DND-41 (cell line): ENCODE measurements around the gene SDK2.

ENCODE experiments used
- CTCF ChIP-seq: IDR thresholded peaks from 2 replicates; pipeline ENCODE4 v1.5.1; 2012; ENCODE audit warnings: borderline replicate concordance, low read length, moderate library complexity, mild to moderate bottlenecking; ENCODE audit not compliant: poor library complexity, severe bottlenecking; ENCODE audit errors: extremely low read depth
- EZH2 ChIP-seq: IDR thresholded peaks from 3 replicates; pipeline ENCODE4 v1.6.1; 2012; ENCODE audit warnings: borderline replicate concordance, low read depth, mild to moderate bottlenecking, moderate library complexity, low read length, inconsistent platforms; ENCODE audit not compliant: severe bottlenecking

DNA sequence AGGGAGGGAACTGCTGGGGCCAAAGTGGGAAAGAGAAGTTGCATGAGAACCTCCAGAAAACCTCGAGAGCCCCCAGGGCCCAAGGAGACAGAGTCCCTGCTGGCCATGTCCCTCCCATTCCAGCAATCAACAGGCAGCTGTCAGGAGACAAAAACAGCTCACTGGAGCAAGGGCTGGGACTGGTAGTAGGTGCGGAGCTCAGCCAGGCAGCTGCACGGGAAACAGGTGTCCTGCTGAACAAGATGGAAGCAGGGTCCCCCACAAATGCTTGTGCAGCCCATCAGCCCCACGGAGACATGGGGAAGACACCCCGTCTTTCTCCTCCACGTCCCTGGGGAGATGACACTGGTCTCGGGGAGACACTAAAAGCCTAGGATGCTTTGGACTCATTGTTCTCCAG lies 34.5 kb downstream of the SDK2 start:
- TF ChIP-seq CTCF, result no peak
- TF ChIP-seq EZH2, result no peak
